ENCODE results near the gene SPNS2. TPM values are rescaled to one million over a fixed set of nuclear protein-coding genes. Genes with fewer than 3 reads are reported as not detected.

The SPNS2 gene
- total RNA-seq, 1 experiment from 2014 or later: 0.33 TPM

- Histone ChIP-seq H3K23ac (ENCODE audit: insufficient read length, low read depth, low read length) (no peak overlapping the region), H3K4ac (ENCODE audit: low read depth, low read length) (no peak overlapping the region), H3K14ac (ENCODE audit: insufficient read depth, low read length) (no peak overlapping the region), H3K23me2 (ENCODE audit: insufficient read length, low read depth, low read length, poor library complexity, severe bottlenecking) (peaks cover 8% of the 10 kb centered on the region), H2AFZ (ENCODE audit: low read length) (no peak overlapping the region), H4K91ac (ENCODE audit: insufficient read length, low read depth, low read length) (no peak overlapping the region), H3K4me2 (ENCODE audit: insufficient read depth, insufficient read length, low read length) (no peak overlapping the region), H4K8ac (replicated peaks; ENCODE audit: insufficient read length, low read depth, low read length) (no peak overlapping the region), H3K79me2 (ENCODE audit: insufficient read depth, low read length) (peaks cover 7% of the 10 kb centered on the region; the same call in 1 of the 2 replicates), H3K9me3 (ENCODE audit: control insufficient read depth, low read depth, low read length) (no peaks in the 10 kb centered on the region), H3K79me1 (ENCODE audit: insufficient read depth, low read depth, low read length, poor library complexity, severe bottlenecking) (no peaks in the 10 kb centered on the region), H3K56ac (ENCODE audit: insufficient read length, low read depth, low read length) (no peak overlapping the region), H2BK12ac (ENCODE audit: insufficient read length, low read depth, low read length) (no peak overlapping the region), H3K4me1 (ENCODE audit: insufficient read depth, low read length) (peaks cover 4% of the 10 kb centered on the region; the same call in 1 of the 2 replicates), H2BK15ac (ENCODE audit: low read depth, low read length) (no peak overlapping the region), H3K27me3 (ENCODE audit: insufficient read depth, low read length) (no peaks in the 10 kb centered on the region), H2BK20ac (ENCODE audit: low read depth, low read length, poor library complexity, severe bottlenecking) (no peak overlapping the region), H2AK5ac (ENCODE audit: insufficient read length, low read length) (no peak overlapping the region), H3K27ac (ENCODE audit: insufficient read length, low read depth, low read length) (no peak overlapping the region), H3K18ac (ENCODE audit: insufficient read length, low read depth, low read length) (no peak overlapping the region), H4K5ac (ENCODE audit: insufficient read length, low read depth, low read length) (no peak overlapping the region), H4K20me1 (ENCODE audit: control insufficient read depth, insufficient read depth, insufficient read length) (no peaks in the 10 kb centered on the region), H2BK120ac (ENCODE audit: low read depth, low read length, poor library complexity, severe bottlenecking) (no peak overlapping the region), H3T11ph (ENCODE audit: low read length) (no peak overlapping the region), H3K9ac (ENCODE audit: extremely low read depth, insufficient read length, low read length) (no peak overlapping the region), H2BK5ac (ENCODE audit: insufficient read length, low read length) (no peak overlapping the region)
- Mint-ChIP-seq H3K4me3 (no peak overlapping the region), H3K27ac (no peak overlapping the region), H3K36me3 (ENCODE audit: insufficient read depth in 1 of 3, low read depth in 3 of 3) (peaks cover under 1 to 9% (median 4%) of the 10 kb centered on the region in 3 experiments; a peak in 5 of 7 replicates), H3K27me3 (ENCODE audit: low read depth) (peaks cover 10% of the 10 kb centered on the region; the same call in 1 of the 2 replicates), H3K9me3 (no peaks in the 10 kb centered on the region), H3K4me1 (peaks cover 24 to 33% of the 10 kb centered on the region in 2 experiments)
- no peak for TF ChIP-seq CTCF (conservative IDR thresholded peaks at IDR 0.05)
- no peak for DNase-seq
- WGBS (ENCODE audit: extremely low coverage, insufficient read length, low lambda C conversion rate): no CpG with 5 or more reads among the region's 17 CpGs
Measured at GRCh38 chr17:4559139-4559791, 60.6 kb downstream of the SPNS2 start.
